NCI-H526 (cell line): ENCODE data around the gene SPATA13.
"Not testable (repeated sequence)": the region's sequence is repeated elsewhere in the genome, so short reads cannot be mapped to it uniquely, and the experiment has no call there.

Experiments
- DNase-seq, 2 experiments: peaks; one replicate each; lab custom pipeline; 2025; lab: John Stamatoyannopoulos, UW

SPATA13 gene

DNA sequence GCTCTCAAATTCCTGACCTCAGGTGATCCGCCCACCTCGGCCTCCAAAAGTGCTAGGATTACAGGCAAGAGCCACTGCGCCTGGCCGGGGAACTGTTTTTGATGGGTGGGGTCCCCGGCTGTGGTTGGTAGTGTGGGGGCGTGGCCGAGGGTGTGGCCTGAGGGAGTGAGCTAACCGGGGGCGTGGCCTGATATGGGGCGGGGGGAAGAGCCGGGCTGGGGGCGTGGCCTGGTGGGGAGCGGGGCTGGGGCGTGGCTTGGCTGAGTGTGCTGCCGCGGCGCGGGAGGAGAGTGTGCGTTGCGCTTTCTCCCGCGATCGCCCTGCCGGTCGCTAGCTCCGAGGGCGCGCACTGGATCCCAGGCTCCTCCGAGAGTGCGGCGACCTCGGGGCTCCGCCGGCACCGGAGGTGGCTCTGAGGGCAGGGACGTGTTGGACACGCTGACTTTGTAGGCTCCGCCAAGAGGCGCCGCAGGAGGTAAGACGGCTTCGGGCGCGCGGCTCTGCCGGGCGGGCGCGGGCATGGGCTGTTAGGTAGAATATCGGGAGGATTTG lies at the start of gene SPATA13:
Gene SPATA13, plus strand, starts transcription at position 263 of the 552 bp plus-strand sequence. CDS start 62,210 bp downstream, outside the sequence.
- peak; percentile 80 to 98 for DNase-seq

DNA sequence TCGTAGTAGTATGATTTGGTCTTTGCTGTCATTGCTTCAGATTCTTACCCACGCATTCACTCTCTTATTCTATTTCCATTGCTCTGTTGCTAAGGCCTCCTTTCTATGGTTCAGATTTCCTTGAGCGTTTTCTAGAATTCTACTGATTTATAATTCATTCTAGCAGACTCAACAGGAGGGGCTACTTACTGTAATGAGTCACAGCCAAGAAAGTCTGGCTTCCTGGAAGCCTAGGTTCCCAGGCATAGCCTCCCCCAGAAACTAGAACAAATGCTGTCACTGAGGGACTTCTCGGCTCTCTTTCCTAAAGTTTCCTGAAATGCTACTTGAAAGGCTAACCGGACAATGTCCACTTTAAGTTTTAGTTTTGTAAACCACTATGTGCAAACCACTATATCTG lies 47.7 kb upstream of the SPATA13 start:
- no peak for DNase-seq

DNA sequence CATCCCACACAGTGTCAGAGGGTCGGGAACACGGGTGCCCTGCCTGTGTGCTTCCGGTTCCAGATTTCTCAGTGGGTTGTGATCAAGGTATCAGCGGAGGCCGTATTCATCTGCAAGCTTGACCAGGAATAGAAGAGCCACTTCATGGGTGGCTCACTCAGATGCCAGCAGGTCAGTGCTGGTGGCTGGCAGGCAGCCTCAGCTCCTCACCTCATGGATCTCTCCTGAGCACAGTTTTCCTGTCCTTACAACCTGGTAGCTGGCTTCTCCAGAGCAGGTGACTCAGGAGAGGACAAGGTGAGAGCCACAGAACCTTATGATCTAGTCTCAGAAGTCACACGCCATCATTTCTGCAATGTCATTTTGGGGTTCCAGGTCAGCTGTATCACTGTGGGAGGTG lies 44.8 kb upstream of the SPATA13 start:
- DNase-seq: no peak

DNA sequence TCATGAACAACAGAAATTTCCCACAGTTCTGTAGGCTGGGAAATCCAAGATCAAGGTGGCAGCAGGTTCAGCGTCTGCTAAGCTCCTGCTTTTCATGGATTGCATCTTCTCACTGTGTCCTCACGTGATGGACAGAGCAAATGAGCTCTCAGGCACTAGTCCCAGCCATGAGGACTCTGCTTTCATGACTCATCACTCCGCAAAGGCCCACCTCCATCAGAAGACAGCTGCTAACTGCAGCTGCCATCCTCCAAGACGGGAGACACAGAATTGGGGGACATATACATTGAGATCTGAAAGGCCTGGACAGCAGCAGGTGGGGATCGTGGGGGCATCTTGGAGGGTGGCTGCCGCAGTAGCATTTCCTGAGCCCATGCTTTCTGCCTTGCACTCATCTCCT lies 44.4 kb upstream of the SPATA13 start:
- DNase-seq: no peak

DNA sequence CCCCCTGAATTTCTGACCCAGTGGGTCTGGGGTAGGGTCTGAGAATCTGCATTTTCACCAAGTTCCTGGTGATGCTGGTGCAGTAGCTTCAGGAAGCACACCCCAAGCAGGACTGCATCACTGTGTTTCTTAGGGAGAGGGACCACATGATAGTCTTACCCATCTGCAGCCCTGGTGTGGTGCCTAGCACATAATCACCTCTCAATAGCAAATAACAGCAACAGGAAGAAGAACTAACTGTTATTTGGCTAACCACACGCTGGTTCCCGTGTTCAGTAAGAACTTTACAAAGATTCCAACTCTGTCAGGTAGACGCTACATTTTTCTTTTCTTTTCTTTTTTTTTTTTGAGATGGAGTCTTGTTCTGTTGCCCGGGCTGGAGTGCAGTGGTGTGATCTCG lies 41.9 kb upstream of the SPATA13 start:
- no peak for DNase-seq

DNA sequence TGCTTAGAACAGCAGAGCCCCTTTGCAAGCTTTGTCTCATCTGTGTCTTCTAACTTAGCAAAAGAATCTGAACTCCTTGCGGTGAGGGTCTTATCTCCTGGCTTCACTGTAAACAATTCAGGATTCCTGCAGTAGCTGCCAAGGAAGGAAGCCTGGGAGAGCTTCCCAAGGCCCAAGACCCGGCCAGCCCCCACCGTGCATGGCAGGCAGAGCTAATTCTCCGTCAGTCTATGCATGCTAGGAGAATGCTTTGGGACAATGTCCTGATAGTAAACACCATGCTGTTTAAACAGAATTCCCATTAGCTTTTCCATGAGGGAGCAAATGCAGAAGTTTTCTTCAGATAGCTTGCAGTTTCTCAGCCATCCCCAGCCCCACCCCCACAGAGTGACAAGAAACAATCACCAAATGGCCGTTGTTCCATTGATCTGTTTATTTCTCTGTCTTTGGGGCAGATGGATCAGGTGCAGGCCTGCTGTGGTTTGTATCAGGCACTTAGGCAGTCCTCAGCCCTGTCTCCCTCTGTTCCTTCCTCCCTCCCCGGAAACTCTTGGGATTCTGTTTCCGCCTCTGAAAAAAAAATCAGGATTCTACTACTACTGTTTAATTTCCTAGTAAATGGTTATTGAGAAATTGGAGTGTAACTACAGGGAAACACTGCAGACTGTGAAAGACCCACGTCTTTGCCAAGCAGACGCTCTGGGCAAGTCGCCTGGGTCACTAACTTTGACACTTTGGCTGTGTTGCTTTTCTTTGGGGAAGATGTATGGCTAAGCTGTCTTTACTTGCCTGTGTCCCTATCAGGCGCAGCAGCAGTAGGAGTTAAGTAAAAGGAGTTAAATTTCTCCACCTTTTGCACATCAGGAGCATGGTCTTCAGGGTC lies 40.7 kb upstream of the SPATA13 start:
- no peak for DNase-seq

DNA sequence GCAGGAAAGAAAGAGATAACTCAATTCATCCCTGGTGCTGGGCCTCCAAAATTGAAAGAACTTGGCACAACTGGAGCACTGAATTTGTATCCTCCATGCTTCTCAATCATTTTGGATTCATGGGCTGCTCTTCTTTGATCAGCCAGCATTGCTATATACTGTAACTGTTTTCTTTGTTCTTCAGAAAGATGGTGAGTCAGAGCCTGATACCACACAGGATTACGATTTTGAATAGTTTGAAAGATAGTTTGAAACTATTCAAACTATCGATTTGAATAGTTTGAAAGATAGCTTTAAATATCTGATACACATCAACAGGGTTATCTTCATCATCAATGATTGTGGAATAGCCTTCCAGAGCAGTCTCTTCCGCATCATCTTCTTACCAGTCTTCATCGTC lies 38.5 kb upstream of the SPATA13 start:
- not testable (repeated sequence) for DNase-seq

DNA sequence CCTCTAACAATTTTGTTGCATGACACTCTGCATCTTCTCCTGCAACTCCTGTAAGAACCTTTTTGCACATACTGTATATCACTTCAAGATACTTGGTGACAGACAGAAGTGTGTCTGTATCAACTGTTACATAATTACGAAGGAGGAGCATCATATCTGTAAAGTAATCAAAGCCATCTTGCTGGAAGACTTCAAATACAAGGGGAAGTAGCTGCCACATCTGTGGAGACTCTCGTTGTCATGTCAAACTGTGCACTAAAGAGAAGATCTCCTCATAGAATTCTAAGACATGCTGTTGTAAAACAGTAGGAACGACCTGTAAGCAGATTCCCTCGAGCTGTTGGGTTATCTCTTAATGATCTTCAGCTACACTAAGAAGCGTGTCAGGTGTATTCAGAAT lies 38.0 kb upstream of the SPATA13 start:
- no peak for DNase-seq

DNA sequence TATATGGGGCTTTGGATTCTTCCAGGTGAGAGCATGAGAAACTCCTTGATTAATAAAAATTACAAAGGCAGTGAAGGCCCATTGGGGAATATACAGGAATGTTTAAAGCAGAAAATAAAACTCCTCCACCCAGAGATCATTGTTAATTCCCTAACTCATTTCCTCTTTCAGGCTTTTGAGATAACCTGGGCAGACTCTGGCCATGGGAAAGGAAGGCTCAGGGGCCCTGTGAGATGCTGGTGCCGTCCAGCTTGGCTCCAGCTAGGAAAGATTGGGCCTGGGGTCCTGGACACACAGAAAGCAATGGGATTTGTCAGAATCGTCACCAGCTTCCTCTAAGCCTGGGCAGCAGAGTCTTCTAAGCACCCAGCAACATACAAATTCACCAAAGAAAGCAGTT lies 36.8 kb upstream of the SPATA13 start:
- DNase-seq: no peak

DNA sequence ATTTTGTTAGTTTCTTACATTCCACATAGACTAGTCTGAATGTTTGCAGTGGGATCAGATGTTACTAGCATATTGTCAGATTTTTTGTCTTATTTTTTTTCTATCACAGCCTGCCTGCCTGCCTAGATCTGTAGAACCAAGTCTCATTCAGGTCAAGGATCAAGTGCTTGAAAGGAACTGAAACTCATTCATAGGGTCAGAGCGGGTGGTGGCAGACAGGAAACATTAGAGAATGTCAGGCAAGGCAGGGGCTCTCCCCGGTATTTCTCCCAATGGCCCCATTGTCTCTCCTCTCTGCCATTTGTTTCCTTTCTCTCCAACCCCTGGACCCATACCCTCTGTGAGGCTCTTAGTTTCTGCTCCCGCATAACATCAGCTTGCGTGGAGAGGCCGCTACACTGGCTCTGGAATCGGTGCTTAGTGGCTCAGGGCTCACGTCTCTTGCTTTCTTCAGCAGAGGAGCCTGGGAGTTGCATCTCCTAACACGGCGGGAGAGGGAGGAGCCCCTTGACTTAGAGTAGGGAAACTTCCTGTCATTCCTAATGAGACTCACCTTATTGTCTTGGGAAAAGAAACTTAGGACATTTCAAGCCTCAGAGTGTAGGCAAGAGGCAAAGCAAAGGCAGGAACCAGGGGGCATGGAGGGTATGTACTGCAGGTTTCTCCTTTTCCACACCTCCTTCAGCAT lies 35.6 kb upstream of the SPATA13 start:
- DNase-seq: no peak

DNA sequence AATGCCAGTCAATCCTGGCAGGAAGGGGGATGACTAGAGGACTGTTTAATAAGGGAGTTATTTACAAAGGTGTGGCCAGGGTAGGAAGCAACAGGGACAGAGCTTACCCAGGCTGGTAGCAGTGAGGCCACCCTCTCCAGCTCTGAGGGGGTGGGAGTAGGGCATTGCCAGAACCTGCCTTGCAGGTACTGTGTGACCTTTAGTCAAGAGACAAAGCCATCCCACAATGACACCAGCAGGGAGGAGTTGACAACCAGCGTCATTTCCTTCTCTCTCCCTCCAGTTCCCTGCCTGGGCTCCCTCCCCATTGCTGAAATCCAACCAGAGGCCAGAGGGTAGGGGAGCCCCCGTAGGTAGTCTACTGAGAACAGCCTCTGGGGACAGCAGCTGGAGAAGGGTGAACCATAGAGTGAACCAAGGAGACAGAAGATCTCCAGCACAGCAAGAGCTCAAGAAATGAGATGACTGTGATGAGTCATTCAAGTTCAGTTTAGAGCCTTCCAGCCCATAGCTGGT lies 33.3 kb upstream of the SPATA13 start:
- no peak for DNase-seq

DNA sequence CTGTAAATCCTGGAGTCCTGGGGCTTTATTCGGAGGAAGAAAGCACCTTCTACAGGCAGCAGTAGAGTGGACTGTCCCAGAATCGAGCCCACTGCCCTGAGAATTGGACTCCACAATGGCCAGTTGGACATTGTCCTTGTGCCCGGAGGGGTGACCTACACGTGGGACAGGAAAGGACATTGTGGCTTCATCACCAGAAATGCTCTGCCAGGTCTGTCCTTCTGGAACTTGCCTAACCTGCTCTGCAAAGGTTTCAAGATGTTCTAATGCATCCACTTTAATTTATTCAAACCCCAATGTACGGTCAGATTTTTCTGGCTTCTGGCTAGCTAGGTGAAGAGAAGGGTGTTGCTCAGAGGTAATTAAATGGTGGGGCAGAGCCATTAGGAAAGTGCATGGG lies 32.4 kb upstream of the SPATA13 start:
- DNase-seq: no peak

DNA sequence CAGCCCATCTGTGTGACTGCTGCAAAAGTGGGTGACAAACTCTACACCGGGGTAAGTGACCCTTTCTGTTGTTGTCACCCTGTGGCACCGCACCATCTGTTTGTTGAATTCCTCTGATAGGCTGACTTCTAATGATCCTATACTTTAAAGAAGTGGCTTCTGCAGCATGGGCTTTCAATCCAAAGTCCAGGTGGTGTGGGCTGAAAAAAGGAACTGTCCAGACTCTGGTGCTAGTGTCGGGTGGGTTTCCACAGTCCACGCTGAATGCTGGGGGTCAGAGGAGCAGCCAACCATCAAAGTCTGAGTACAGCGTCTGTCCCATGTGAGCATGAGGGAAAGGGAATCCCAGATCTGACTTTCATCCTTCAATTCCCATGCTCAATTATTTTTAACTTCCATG lies 31.6 kb upstream of the SPATA13 start:
- DNase-seq: no peak

DNA sequence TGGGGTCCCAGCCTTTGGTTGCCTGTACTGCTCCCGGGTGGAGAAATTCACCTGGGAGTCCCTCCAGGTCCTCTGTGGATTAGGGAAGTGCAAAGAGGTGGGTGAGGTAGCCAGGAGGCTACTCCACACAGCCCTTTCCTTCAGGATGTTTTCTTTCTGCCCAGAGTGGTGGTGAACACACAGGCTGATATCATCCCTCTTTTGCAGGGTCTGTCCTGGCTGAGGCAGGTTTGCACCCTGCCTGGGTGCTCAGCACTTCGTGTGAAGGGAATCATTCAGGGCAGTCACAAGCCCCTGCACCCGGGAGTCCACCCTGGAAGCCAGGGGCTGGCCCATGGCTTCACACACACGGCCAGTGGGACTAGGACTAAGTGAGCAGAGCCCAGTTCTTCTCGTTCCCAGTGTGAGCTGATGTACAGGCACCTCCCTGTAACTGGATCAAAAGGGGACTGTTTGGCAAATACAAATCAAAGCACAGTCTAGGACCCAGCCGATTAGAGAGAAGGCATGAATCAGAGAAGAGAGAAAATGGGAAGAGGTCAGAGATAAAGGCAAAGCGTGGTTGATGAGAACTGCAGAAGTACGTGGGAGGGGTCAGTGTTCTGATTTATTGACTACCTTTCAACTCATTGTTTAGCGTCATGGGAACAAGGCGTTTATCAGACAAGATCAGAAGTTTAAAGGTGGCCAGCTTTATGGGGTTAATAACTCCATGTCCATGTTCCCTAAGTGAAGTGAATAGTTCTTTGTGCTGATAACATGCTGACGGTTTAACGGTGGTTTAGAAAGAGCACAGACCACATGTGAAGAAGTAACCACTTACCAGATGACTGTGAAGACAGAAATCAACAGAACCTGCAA lies 30.4 kb upstream of the SPATA13 start:
- DNase-seq: no peak

DNA sequence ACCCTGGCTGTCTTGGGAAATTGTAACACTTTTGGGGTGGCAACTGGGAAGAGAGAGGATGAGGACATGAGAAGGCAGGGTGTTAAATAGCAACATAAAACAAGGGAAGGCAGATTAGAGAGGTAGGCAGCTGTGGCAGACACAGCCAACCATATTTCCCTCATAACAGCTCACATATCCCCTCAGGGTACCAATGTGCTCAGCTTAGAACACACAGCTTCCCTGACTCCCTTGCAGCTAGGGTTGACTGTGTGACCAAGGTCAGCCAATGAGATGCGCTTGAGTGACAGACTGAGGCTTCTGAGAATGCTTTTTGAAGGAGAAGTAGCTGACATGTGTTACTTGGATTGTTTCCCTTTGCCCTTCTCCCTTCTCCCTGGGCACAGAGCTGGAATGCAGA lies 28.8 kb upstream of the SPATA13 start:
- no peak for DNase-seq

DNA sequence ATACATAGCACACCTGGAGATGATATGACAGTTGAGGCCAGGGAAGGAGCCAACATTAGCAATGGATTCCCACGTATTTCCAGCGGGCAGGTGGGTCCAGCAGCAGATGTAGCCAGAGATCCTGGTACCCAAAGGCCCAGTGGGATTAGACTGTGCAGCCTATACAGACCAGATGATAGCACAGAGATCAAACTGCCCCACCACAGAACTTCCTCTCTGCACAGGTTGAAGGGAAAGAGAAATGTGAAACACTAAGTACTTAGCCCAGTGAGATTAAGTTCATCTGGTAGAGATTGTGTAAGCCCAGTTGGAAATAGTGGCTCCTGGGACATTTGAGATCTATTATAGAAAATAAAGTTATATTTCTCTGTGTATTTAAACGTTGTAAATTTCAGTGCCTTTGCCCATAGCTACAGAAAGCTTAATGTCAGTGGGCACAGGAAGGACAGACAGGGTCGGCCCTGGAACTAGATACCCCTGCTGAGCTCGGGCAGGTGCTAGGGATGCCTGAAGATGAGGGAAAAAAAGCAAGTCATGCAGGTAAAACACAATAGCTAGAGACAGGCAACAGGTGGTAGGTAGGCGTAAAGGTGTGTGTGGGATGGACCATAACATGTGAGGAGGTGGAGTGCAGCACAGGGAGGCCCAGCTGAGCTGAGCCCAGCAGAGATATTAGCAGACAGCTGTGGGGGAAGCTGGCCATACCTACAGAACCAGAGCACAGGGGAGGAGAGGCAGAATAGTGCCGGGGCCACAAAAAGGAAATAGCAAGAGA lies 27.3 kb upstream of the SPATA13 start:
- no peak for DNase-seq

DNA sequence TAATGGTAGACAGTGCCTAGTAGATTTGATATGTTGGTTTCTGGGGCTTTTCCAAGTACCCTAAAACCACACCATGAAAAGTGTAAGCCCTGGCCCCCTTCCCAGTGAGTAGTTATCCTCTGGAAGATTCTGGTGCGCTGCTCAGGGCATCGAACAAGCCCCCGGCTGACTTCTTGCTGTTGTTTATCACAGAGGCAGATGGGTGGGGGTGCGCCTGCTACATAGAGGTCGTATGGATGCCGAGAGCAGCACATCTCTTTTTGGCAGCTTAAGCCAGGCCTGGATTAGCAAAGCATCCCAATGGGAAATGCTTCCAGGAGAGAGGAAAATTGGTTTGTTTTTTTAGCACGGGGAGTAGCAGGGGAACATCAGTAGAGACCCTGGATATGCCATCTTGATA lies 26.3 kb upstream of the SPATA13 start:
- no peak for DNase-seq

DNA sequence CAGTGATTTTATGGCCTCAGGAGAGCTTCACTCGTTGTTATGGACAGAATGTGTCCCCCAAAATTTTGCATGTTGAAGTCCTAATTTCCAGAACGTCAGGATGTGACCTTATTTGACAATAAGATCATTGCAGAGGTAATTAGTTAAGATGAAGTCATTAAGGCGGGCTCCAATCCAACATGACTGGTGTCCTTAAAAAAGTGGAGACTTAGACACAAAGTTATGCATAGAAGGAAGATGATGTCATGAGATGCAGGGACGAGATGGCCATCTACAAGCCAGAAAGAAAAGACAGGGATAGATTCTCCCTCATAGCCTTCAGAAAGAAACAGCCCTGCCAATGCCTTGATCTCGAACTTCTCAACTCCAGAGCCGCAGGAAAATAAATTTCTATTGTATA lies 25.8 kb upstream of the SPATA13 start:
- DNase-seq: no peak

DNA sequence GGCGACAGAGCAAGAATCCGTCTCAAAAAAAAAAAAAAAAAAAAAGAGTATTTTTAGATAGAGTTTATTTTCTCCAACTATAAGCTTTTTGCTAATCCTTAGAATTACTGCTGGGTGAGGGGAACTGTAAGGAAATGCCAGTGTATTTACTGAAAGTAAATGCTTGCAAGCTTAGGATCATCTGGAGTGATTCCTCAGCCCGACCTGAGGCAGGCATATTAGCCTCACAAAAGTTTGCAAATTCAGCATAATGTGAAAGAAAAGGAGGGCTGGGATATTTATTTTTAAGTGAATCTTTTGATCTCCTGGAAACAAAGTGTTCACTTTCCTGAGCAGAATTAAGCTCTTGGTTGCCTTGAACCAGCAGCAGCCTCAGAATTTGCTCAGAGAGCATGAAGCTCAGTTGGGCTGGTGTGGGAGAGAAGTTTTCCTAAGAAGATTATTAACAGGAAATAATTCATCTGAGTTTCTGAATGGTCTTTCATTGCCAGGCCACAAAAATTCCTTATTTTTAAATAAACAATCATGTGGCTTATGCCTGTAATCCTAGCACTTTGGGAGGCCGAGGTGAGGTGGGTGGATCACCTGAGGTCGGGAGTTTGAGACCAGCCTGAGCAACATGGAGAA lies 24.7 kb upstream of the SPATA13 start:
- DNase-seq: no peak

DNA sequence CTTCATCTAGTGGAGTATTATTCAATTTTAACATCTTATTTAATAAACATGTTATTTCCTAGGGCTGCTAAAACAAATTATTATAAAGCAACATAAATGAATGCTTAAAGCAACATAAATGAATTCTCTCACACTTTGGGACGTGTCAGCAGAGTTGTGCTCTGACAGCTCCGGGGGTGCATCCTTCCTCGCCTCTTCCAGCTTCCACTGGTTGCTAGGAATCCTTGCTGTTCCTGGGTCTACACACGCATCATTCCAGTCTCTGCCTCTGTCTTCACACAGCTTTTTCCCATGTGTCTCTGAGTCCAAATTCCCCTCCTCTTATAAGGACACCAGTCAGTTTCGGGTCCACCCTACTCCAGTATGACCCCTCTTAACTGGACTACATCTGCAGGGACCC lies 21.6 kb upstream of the SPATA13 start:
- no peak for DNase-seq
